Measurements from ENCODE around the gene RNF144A.

Gene RNF144A

GRCh38 chr2:6955511-6956136 lies 38.4 kb downstream of the RNF144A start:
- no peak for ATAC-seq (ENCODE audit: low read depth)
- no peak overlapping the region for H3K27ac ChIP-seq (ENCODE audit: poor library complexity, severe bottlenecking)

GRCh38 chr2:6956566-6956965 lies 39.4 kb downstream of the RNF144A start:
- Histone ChIP-seq H3K36me3 (ENCODE audit: low read depth) (no peaks in the 10 kb centered on the region), H3K9me3 (ENCODE audit: severe bottlenecking) (no peaks in the 10 kb centered on the region), H3K27ac (ENCODE audit: poor library complexity, severe bottlenecking) (no peak overlapping the region), H3K4me3 (ENCODE audit: severe bottlenecking) (no peak overlapping the region), H3K4me1 (ENCODE audit: insufficient read depth, poor library complexity, severe bottlenecking) (no peaks in the 10 kb centered on the region), H3K27me3 (ENCODE audit: insufficient read depth, poor library complexity, severe bottlenecking) (no peaks in the 10 kb centered on the region)
- DNase-seq (ENCODE audit: low spot score) (no peak), ATAC-seq (ENCODE audit: low read depth) (no peak)
- no peak for TF ChIP-seq CTCF (IDR thresholded peaks at IDR 0.05; ENCODE audit: poor library complexity, severe bottlenecking)

More at GRCh38 chr2:6955511-6956136, 38.4 kb downstream of the RNF144A start:
- Histone ChIP-seq H3K4me3 (ENCODE audit: severe bottlenecking) (no peak overlapping the region), H3K27me3 (ENCODE audit: insufficient read depth, poor library complexity, severe bottlenecking) (no peaks in the 10 kb centered on the region), H3K9me3 (ENCODE audit: severe bottlenecking) (no peaks in the 10 kb centered on the region), H3K4me1 (ENCODE audit: insufficient read depth, poor library complexity, severe bottlenecking) (no peaks in the 10 kb centered on the region), H3K36me3 (ENCODE audit: low read depth) (no peaks in the 10 kb centered on the region)
- no peak for TF ChIP-seq CTCF (IDR thresholded peaks at IDR 0.05; ENCODE audit: poor library complexity, severe bottlenecking)
- no peak for DNase-seq (ENCODE audit: low spot score)

GRCh38 chr2:6957031-6957714 lies 40.0 kb downstream of the RNF144A start:
- H3K9me3 ChIP-seq (ENCODE audit: severe bottlenecking), result no peaks in the 10 kb centered on the region
- ATAC-seq (ENCODE audit: low read depth) (no peak), DNase-seq (ENCODE audit: low spot score) (no peak)
- H3K4me3 ChIP-seq (ENCODE audit: severe bottlenecking), result no peak overlapping the region
- no peak for TF ChIP-seq CTCF (IDR thresholded peaks at IDR 0.05; ENCODE audit: poor library complexity, severe bottlenecking)
- no peaks in the 10 kb centered on the region for H3K36me3 ChIP-seq (ENCODE audit: low read depth)
- no peaks in the 10 kb centered on the region for H3K4me1 ChIP-seq (ENCODE audit: insufficient read depth, poor library complexity, severe bottlenecking)
- H3K27me3 ChIP-seq (ENCODE audit: insufficient read depth, poor library complexity, severe bottlenecking), result no peaks in the 10 kb centered on the region
- no peak overlapping the region for H3K27ac ChIP-seq (ENCODE audit: poor library complexity, severe bottlenecking)

GRCh38 chr2:6957910-6958615 lies 40.9 kb downstream of the RNF144A start:
- no peak for ATAC-seq (ENCODE audit: low read depth)
- no peak for TF ChIP-seq CTCF (IDR thresholded peaks at IDR 0.05; ENCODE audit: poor library complexity, severe bottlenecking)

More at GRCh38 chr2:6957910-6958615, 40.9 kb downstream of the RNF144A start:
- no peak for DNase-seq (ENCODE audit: low spot score)
- Histone ChIP-seq H3K27me3 (ENCODE audit: insufficient read depth, poor library complexity, severe bottlenecking) (no peaks in the 10 kb centered on the region), H3K4me1 (ENCODE audit: insufficient read depth, poor library complexity, severe bottlenecking) (no peaks in the 10 kb centered on the region), H3K27ac (ENCODE audit: poor library complexity, severe bottlenecking) (no peak overlapping the region), H3K36me3 (ENCODE audit: low read depth) (no peaks in the 10 kb centered on the region), H3K9me3 (ENCODE audit: severe bottlenecking) (no peaks in the 10 kb centered on the region), H3K4me3 (ENCODE audit: severe bottlenecking) (no peak overlapping the region)
